Duodenal mucosa (tissue), 2 donors: ENCODE data around the gene RCBTB2.

Experiments
- H3K27ac ChIP-seq: one replicate; pipeline ENCODE4 v1.7.0; 2013; ENCODE audit warnings: low read depth, low read length
- H3K27me3 ChIP-seq, 2 donors: one replicate each; pipeline ENCODE4 v1.7.0; 2013; ENCODE audit warnings: low read length in 2 of 2, control low read depth in 1 of 2; ENCODE audit not compliant: insufficient read depth in 2 of 2, control insufficient read depth in 1 of 2
- H3K36me3 ChIP-seq, 2 donors: one replicate each; pipeline ENCODE4 v1.7.0; 2013; ENCODE audit warnings: low read length in 2 of 2, control low read depth in 1 of 2; ENCODE audit not compliant: insufficient read depth in 2 of 2, control insufficient read depth in 1 of 2
- H3K4me1 ChIP-seq, 2 donors: one replicate each; pipeline ENCODE4 v1.7.0; 2013; ENCODE audit warnings: low read length in 2 of 2, control low read depth in 1 of 2; ENCODE audit not compliant: insufficient read depth in 2 of 2, control insufficient read depth in 1 of 2
- H3K4me3 ChIP-seq, 2 donors: one replicate each; pipeline ENCODE4 v1.7.0; 2013; ENCODE audit warnings: low read length in 2 of 2, low read depth in 1 of 2
- H3K9ac ChIP-seq, 2 donors: one replicate each; pipeline ENCODE4 v1.7.0; 2013; ENCODE audit warnings: low read length in 2 of 2, low read depth in 1 of 2
- H3K9me3 ChIP-seq, 2 donors: one replicate each; pipeline ENCODE4 v1.7.0; 2013; ENCODE audit warnings: low read length in 2 of 2, control low read depth in 1 of 2; ENCODE audit not compliant: control insufficient read depth in 1 of 2

RCBTB2 gene

GRCh38 chr13:48496271-48497161 lies 36.4 kb downstream of the RCBTB2 start:
- H3K27me3 ChIP-seq: no peaks in the 10 kb centered on the region
- no peaks in the 10 kb centered on the region for H3K36me3 ChIP-seq
- H3K9ac ChIP-seq: no peak overlapping the region
- H3K4me3 ChIP-seq: no peak overlapping the region
- peaks cover 10 to 12% of the 10 kb centered on the region in 2 donors for H3K4me1 ChIP-seq
- H3K27ac ChIP-seq: no peak overlapping the region
- H3K9me3 ChIP-seq: no peaks in the 10 kb centered on the region

GRCh38 chr13:48494874-48495273 lies 38.0 kb downstream of the RCBTB2 start:
- peaks cover 10 to 12% of the 10 kb centered on the region in 2 donors for H3K4me1 ChIP-seq
- H3K36me3 ChIP-seq: peaks cover 0 to under 1% of the 10 kb centered on the region in 2 donors
- no peak overlapping the region for H3K4me3 ChIP-seq
- H3K9me3 ChIP-seq: no peaks in the 10 kb centered on the region
- H3K27ac ChIP-seq: no peak overlapping the region
- no peak overlapping the region for H3K9ac ChIP-seq
- no peaks in the 10 kb centered on the region for H3K27me3 ChIP-seq

- Histone ChIP-seq H3K27me3 (no peaks in the 10 kb centered on the region), H3K4me3 (no peak overlapping the region), H3K9ac (no peak overlapping the region), H3K4me1 (peaks cover 10 to 12% of the 10 kb centered on the region in 2 donors), H3K9me3 (no peaks in the 10 kb centered on the region), H3K27ac (no peak overlapping the region), H3K36me3 (peaks cover 0 to 4% of the 10 kb centered on the region in 2 donors)
Measured at GRCh38 chr13:48493851-48494250, 39.0 kb downstream of the RCBTB2 start.

- Histone ChIP-seq H3K27me3 (no peaks in the 10 kb centered on the region), H3K27ac (peak overlapping the region; percentile 36), H3K9ac (no peak overlapping the region), H3K9me3 (no peaks in the 10 kb centered on the region), H3K4me3 (peak overlapping the region in 1 of 2 donors; percentile 44), H3K36me3 (peaks cover 3 to 4% of the 10 kb centered on the region in 2 donors), H3K4me1 (peaks cover 10 to 12% of the 10 kb centered on the region in 2 donors)
Measured at GRCh38 chr13:48493066-48493765, 39.7 kb downstream of the RCBTB2 start.

GRCh38 chr13:48492470-48493065 lies 40.3 kb downstream of the RCBTB2 start:
- Histone ChIP-seq H3K36me3 (peaks cover 4 to 5% of the 10 kb centered on the region in 2 donors), H3K4me3 (peak overlapping the region; percentile 17 to 44), H3K4me1 (peaks cover 10 to 12% of the 10 kb centered on the region in 2 donors), H3K27ac (peak overlapping the region; percentile 36), H3K27me3 (no peaks in the 10 kb centered on the region), H3K9ac (peak overlapping the region; percentile 1 to 30), H3K9me3 (no peaks in the 10 kb centered on the region)

- H3K9ac ChIP-seq: peak overlapping the region; percentile 1 to 30
- H3K9me3 ChIP-seq: no peaks in the 10 kb centered on the region
- peaks cover 10 to 12% of the 10 kb centered on the region in 2 donors for H3K4me1 ChIP-seq
- no peaks in the 10 kb centered on the region for H3K27me3 ChIP-seq
- H3K36me3 ChIP-seq: peaks cover 4 to 5% of the 10 kb centered on the region in 2 donors
- peak overlapping the region; percentile 36 for H3K27ac ChIP-seq
- H3K4me3 ChIP-seq: peak overlapping the region; percentile 17 to 44
Measured at GRCh38 chr13:48492096-48492440, 40.8 kb downstream of the RCBTB2 start.

- peak overlapping the region; percentile 17 to 44 for H3K4me3 ChIP-seq
Measured at GRCh38 chr13:48491423-48492095, 41.3 kb downstream of the RCBTB2 start.

GRCh38 chr13:48490241-48490640 lies 42.6 kb downstream of the RCBTB2 start:
- no peaks in the 10 kb centered on the region for H3K27me3 ChIP-seq
- H3K4me1 ChIP-seq: peaks cover 10 to 12% of the 10 kb centered on the region in 2 donors
- H3K27ac ChIP-seq: no peak overlapping the region
- no peaks in the 10 kb centered on the region for H3K9me3 ChIP-seq
- H3K4me3 ChIP-seq: no peak overlapping the region
- H3K36me3 ChIP-seq: peaks cover 4 to 5% of the 10 kb centered on the region in 2 donors
- H3K9ac ChIP-seq: no peak overlapping the region

More at GRCh38 chr13:48491423-48492095, 41.3 kb downstream of the RCBTB2 start:
- H3K27me3 ChIP-seq: no peaks in the 10 kb centered on the region
- H3K9me3 ChIP-seq: no peaks in the 10 kb centered on the region
- H3K4me1 ChIP-seq: peaks cover 10 to 12% of the 10 kb centered on the region in 2 donors
- H3K9ac ChIP-seq: peak overlapping the region; percentile 1 to 30
- peak overlapping the region; percentile 3 for H3K27ac ChIP-seq
- peaks cover 4 to 5% of the 10 kb centered on the region in 2 donors for H3K36me3 ChIP-seq

- no peaks in the 10 kb centered on the region for H3K27me3 ChIP-seq
- peaks cover 4 to 5% of the 10 kb centered on the region in 2 donors for H3K36me3 ChIP-seq
- no peaks in the 10 kb centered on the region for H3K9me3 ChIP-seq
- no peak overlapping the region for H3K27ac ChIP-seq
- H3K4me1 ChIP-seq: peaks cover 10 to 12% of the 10 kb centered on the region in 2 donors
- no peak overlapping the region for H3K4me3 ChIP-seq
- no peak overlapping the region for H3K9ac ChIP-seq
Measured at GRCh38 chr13:48489666-48490065, 43.2 kb downstream of the RCBTB2 start.
